Ishikawa (cell line): Measurements from ENCODE around the gene PILRB.

Experiments used
- CEBPB ChIP-seq: IDR thresholded peaks from 2 replicates; pipeline ENCODE4 v1.6.1; 2012
- CREB1 ChIP-seq: IDR thresholded peaks from 2 replicates; pipeline ENCODE4 v1.6.1; 2012; ENCODE audit warnings: low read depth
- EGR1 ChIP-seq: IDR thresholded peaks from 2 replicates; pipeline ENCODE4 v1.6.1; 2012
- EP300 ChIP-seq: IDR thresholded peaks from 2 replicates; pipeline ENCODE4 v1.6.1; 2012; ENCODE audit warnings: borderline replicate concordance
- FOXM1 ChIP-seq: IDR thresholded peaks from 2 replicates; pipeline ENCODE4 v1.6.1; 2012; ENCODE audit warnings: low read depth, borderline replicate concordance
- MAX ChIP-seq: IDR thresholded peaks from 2 replicates; pipeline ENCODE4 v1.6.1; 2012
- NFIC ChIP-seq: IDR thresholded peaks from 2 replicates; pipeline ENCODE4 v1.6.1; 2012
- RAD21 ChIP-seq: IDR thresholded peaks from 2 replicates; pipeline ENCODE4 v1.6.1; 2012; ENCODE audit warnings: low read depth
- REST ChIP-seq: IDR thresholded peaks from 2 replicates; pipeline ENCODE4 v1.6.1; 2012; ENCODE audit warnings: low read depth, mild to moderate bottlenecking
- TAF1 ChIP-seq: IDR thresholded peaks from 2 replicates; pipeline ENCODE4 v1.6.1; 2012; ENCODE audit warnings: low read depth, mild to moderate bottlenecking
- TCF12 ChIP-seq: IDR thresholded peaks from 2 replicates; pipeline ENCODE4 v1.6.1; 2012; ENCODE audit warnings: low read depth
- TEAD4 ChIP-seq: IDR thresholded peaks from 2 replicates; pipeline ENCODE4 v1.6.1; 2012
- USF1 ChIP-seq: IDR thresholded peaks from 2 replicates; pipeline ENCODE4 v1.6.1; 2012
- YY1 ChIP-seq: IDR thresholded peaks from 2 replicates; pipeline ENCODE4 v1.6.1; 2012; ENCODE audit warnings: low read depth
- ZBTB7A ChIP-seq: IDR thresholded peaks from 2 replicates; pipeline ENCODE4 v1.6.1; 2012; ENCODE audit warnings: low read depth

Gene PILRB

GRCh38 chr7:100413346-100413745, 55.4 kb downstream of the PILRB start:
- no peak for TF ChIP-seq NFIC
- TF ChIP-seq TAF1 = no peak
- no peak for TF ChIP-seq FOXM1
- TF ChIP-seq ZBTB7A = no peak
- TF ChIP-seq REST = no peak
- no peak for TF ChIP-seq YY1
- no peak for TF ChIP-seq TEAD4
- no peak for TF ChIP-seq CREB1
- no peak for TF ChIP-seq TCF12
- no peak for TF ChIP-seq RAD21
- no peak for TF ChIP-seq EP300
- TF ChIP-seq USF1 = no peak
- no peak for TF ChIP-seq MAX
- TF ChIP-seq EGR1 = no peak
- no peak for TF ChIP-seq CEBPB

GRCh38 chr7:100413889-100414288, 56.0 kb downstream of the PILRB start:
- TF ChIP-seq TEAD4 (no peak), NFIC (no peak), TCF12 (no peak), EP300 (no peak)

GRCh38 chr7:100415448-100415847, 57.5 kb downstream of the PILRB start:
- TF ChIP-seq FOXM1 (no peak), TAF1 (no peak), CEBPB (no peak), RAD21 (no peak), REST (no peak), NFIC (no peak), ZBTB7A (no peak), EGR1 (no peak), USF1 (no peak), EP300 (no peak), MAX (no peak), CREB1 (no peak), TEAD4 (no peak), YY1 (no peak)
